ENCODE measurements around the gene LUC7L3. TPM values are rescaled to one million over a fixed set of nuclear protein-coding genes. Genes with fewer than 3 reads are reported as not detected.

Gene LUC7L3
- total and polyA plus RNA-seq, 2 donors (not counting 3 experiments of a cell fraction or from before 2014, with no cell fraction given): 70.9 to 113 TPM

GRCh38 chr17:50681263-50682200 is 37.9 kb upstream of the LUC7L3 start:
- FAIRE-seq: peak; percentile 95

More at GRCh38 chr17:50681263-50682200, 37.9 kb upstream of the LUC7L3 start:
- no peaks in the 10 kb centered on the region for H3K36me3 ChIP-seq (ENCODE audit: control insufficient read depth in 2 of 2, extremely low read depth in 1 of 2, insufficient read depth in 2 of 2, low read length in 2 of 2)
- H3K27ac ChIP-seq (ENCODE audit: insufficient read depth, low read depth, low read length): no peak overlapping the region
- dilution Hi-C loops (cut with MboI; ENCODE audit: extremely low pct_ligation_motif_present, low sequenced_read_pairs): no loop called here
- no peaks in the 10 kb centered on the region for H3K9me3 ChIP-seq (replicated peaks; ENCODE audit: control insufficient read depth, insufficient read depth, low read length)
- CTCF ChIA-PET: interaction anchor here (0.8 to 7.9 kb wide), 13 partner anchors 10 to 132 kb away, joined by 3 to 105 read pairs (median 4); no protein-coding TSS in a partner anchor
- H3K79me2 ChIP-seq (ENCODE audit: control insufficient read depth, insufficient read depth, low read length): no peaks in the 10 kb centered on the region
- H3K9me1 ChIP-seq (replicated peaks; ENCODE audit: control insufficient read depth, extremely low read depth, insufficient read depth, low read length): no peaks in the 10 kb centered on the region
- peak overlapping the region; percentile 97 for H2AFZ ChIP-seq (ENCODE audit: low read depth, low read length)
- intact Hi-C loops (cut with micrococcal nuclease): loop anchor here (1.0 kb wide), 6 partner anchors 51 to 199 kb away; partner anchors contain the start of gene SPATA20
- TF ChIP-seq, protein P1, sequence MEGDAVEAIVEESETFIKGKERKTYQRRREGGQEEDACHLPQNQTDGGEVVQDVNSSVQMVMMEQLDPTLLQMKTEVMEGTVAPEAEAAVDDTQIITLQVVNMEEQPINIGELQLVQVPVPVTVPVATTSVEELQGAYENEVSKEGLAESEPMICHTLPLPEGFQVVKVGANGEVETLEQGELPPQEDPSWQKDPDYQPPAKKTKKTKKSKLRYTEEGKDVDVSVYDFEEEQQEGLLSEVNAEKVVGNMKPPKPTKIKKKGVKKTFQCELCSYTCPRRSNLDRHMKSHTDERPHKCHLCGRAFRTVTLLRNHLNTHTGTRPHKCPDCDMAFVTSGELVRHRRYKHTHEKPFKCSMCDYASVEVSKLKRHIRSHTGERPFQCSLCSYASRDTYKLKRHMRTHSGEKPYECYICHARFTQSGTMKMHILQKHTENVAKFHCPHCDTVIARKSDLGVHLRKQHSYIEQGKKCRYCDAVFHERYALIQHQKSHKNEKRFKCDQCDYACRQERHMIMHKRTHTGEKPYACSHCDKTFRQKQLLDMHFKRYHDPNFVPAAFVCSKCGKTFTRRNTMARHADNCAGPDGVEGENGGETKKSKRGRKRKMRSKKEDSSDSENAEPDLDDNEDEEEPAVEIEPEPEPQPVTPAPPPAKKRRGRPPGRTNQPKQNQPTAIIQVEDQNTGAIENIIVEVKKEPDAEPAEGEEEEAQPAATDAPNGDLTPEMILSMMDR (IDR thresholded peaks at IDR 0.05; ENCODE audit: extremely low read depth in 1 of 2, insufficient read depth in 1 of 2, low read depth in 1 of 2, low read length in 2 of 2): peak; percentile 71 to 77
- no peak for TF ChIP-seq POLR2AphosphoS5 (IDR thresholded peaks at IDR 0.05; ENCODE audit: insufficient read depth, low read depth, low read length)
- DNase-seq (ENCODE audit: low read depth, low spot score): peak; percentile 83
- H3K4me2 ChIP-seq (ENCODE audit: insufficient read depth, low read length): no peak overlapping the region
- no peak overlapping the region for H3K9ac ChIP-seq (replicated peaks; ENCODE audit: extremely low read depth, insufficient read depth, low read length)
- H4K20me1 ChIP-seq (replicated peaks; ENCODE audit: control insufficient read depth, extremely low read depth, insufficient read depth, low read length): no peaks in the 10 kb centered on the region
- peaks cover 3% of the 10 kb centered on the region for H3K4me1 ChIP-seq (ENCODE audit: control insufficient read depth, extremely low read depth, insufficient read depth, low read length)
- BruUV-seq (replicated peaks): no TSS peak
- POLR2A ChIA-PET: interaction anchor here (0.6 kb wide), 1 partner anchor 25 kb away, joined by 7 read pairs; no protein-coding TSS in a partner anchor
- no peak overlapping the region for H3K4me3 ChIP-seq (replicated peaks in 1 of 3; ENCODE audit: insufficient read depth in 1 of 3, low read depth in 1 of 3, low read length in 3 of 3)
- no peaks in the 10 kb centered on the region for H3K27me3 ChIP-seq (ENCODE audit: control insufficient read depth in 2 of 2, insufficient read depth in 2 of 2, low read length in 2 of 2)
